ENCODE measurements around the gene GID8.

The GID8 gene

GRCh38 chr20:62971950-62972844 is 34.2 kb downstream of the GID8 start:
- Histone ChIP-seq H3K9me3 (ENCODE audit: insufficient read depth, low read length) (no peaks in the 10 kb centered on the region), H3F3A (ENCODE audit: insufficient read depth) (no peaks in the 10 kb centered on the region), H4K20me1 (ENCODE audit: low read depth, low read length) (no peaks in the 10 kb centered on the region), H3K9ac (ENCODE audit: low read length) (no peak overlapping the region), H2AFZ (ENCODE audit: low read depth, low read length, severe bottlenecking) (no peak overlapping the region), H3K36me3 (ENCODE audit: low read length) (no peaks in the 10 kb centered on the region), H3K9me2 (replicated peaks; ENCODE audit: insufficient read depth, low read length) (no peaks in the 10 kb centered on the region), H3K27ac (ENCODE audit: low read depth, low read length) (no peak overlapping the region), H3K79me2 (ENCODE audit: insufficient read depth, low read length) (no peaks in the 10 kb centered on the region), H3K27me3 (ENCODE audit: low read length) (no peaks in the 10 kb centered on the region), H3K4me3 (ENCODE audit: insufficient read depth, low read length, poor library complexity, severe bottlenecking) (no peak overlapping the region), H3K4me2 (ENCODE audit: low read depth, low read length, poor library complexity, severe bottlenecking) (no peak overlapping the region)
- no peak for TF ChIP-seq EZH2phosphoT487 (conservative IDR thresholded peaks at IDR 0.05; ENCODE audit: low read length)
- peak; percentile 87 for TF ChIP-seq CTCF (IDR thresholded peaks at IDR 0.05; ENCODE audit: insufficient read depth, low read length, poor library complexity, severe bottlenecking)

GRCh38 chr20:62972845-62973745 is 35.1 kb downstream of the GID8 start:
- Histone ChIP-seq H3K36me3 (ENCODE audit: low read length) (no peaks in the 10 kb centered on the region), H4K20me1 (ENCODE audit: low read depth, low read length) (no peaks in the 10 kb centered on the region), H3K79me2 (ENCODE audit: insufficient read depth, low read length) (no peaks in the 10 kb centered on the region), H3K4me2 (ENCODE audit: low read depth, low read length, poor library complexity, severe bottlenecking) (no peak overlapping the region), H3K27ac (ENCODE audit: low read depth, low read length) (no peak overlapping the region), H3K27me3 (ENCODE audit: low read length) (no peaks in the 10 kb centered on the region), H3F3A (ENCODE audit: insufficient read depth) (no peaks in the 10 kb centered on the region), H3K9me3 (ENCODE audit: insufficient read depth, low read length) (no peaks in the 10 kb centered on the region), H3K9me2 (replicated peaks; ENCODE audit: insufficient read depth, low read length) (no peaks in the 10 kb centered on the region), H2AFZ (ENCODE audit: low read depth, low read length, severe bottlenecking) (no peak overlapping the region), H3K4me3 (ENCODE audit: insufficient read depth, low read length, poor library complexity, severe bottlenecking) (no peak overlapping the region), H3K9ac (ENCODE audit: low read length) (no peak overlapping the region)
- TF ChIP-seq EZH2phosphoT487 (conservative IDR thresholded peaks at IDR 0.05; ENCODE audit: low read length) (no peak), CTCF (IDR thresholded peaks at IDR 0.05; ENCODE audit: insufficient read depth, low read length, poor library complexity, severe bottlenecking) (no peak)

DNA sequence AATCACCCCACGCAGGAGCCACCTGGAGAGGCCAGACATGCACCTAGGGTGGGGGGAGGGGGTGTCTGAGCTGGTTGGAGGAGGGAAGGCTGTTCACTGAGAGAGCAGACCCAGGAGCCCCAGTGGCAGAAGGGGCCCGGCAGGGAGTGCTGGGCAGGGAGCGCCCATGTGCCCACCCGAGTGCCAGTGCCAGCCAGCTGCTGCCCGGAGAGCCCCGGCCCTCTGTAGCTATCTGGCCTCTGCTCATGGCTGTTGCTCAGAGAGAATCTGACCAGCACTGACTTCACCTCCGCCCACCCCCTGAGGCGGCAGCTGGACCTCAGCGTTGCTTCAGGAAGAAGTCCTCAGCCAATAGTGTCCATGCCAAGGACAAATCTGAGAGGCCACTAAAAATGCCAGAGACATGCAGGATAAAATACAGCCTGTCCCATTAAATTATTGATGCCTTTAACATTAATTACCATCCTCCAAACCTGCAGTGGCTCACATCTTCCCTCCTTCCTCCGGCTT is 37.4 kb downstream of the GID8 start:
- Histone ChIP-seq H3K4me2 (ENCODE audit: low read depth, low read length, poor library complexity, severe bottlenecking) (no peak overlapping the region), H3K27me3 (ENCODE audit: low read length) (no peaks in the 10 kb centered on the region), H3K9me2 (replicated peaks; ENCODE audit: insufficient read depth, low read length) (no peaks in the 10 kb centered on the region), H2AFZ (ENCODE audit: low read depth, low read length, severe bottlenecking) (no peak overlapping the region), H3K9ac (ENCODE audit: low read length) (no peak overlapping the region), H3K9me3 (ENCODE audit: insufficient read depth, low read length) (no peaks in the 10 kb centered on the region), H3K36me3 (ENCODE audit: low read length) (no peaks in the 10 kb centered on the region), H3F3A (ENCODE audit: insufficient read depth) (no peaks in the 10 kb centered on the region), H3K4me3 (ENCODE audit: insufficient read depth, low read length, poor library complexity, severe bottlenecking) (no peak overlapping the region), H3K79me2 (ENCODE audit: insufficient read depth, low read length) (no peaks in the 10 kb centered on the region), H3K27ac (ENCODE audit: low read depth, low read length) (no peak overlapping the region), H4K20me1 (ENCODE audit: low read depth, low read length) (no peaks in the 10 kb centered on the region)
- TF ChIP-seq EZH2phosphoT487 (conservative IDR thresholded peaks at IDR 0.05; ENCODE audit: low read length): no peak
- no peak for TF ChIP-seq CTCF (IDR thresholded peaks at IDR 0.05; ENCODE audit: insufficient read depth, low read length, poor library complexity, severe bottlenecking)

Measured in SU-DHL-6 (cell line).